ENCODE measurements around the gene ALPL.
A peak's percentile ranks its signal among the peaks of the same experiment; 100 is the strongest.

- TF ChIP-seq CTCF (conservative IDR thresholded peaks at IDR 0.05 in 1 of 2, IDR thresholded peaks at IDR 0.05 in 1 of 2; ENCODE audit: extremely low read depth in 1 of 2, insufficient read depth in 1 of 2, low read depth in 1 of 2, low read length in 2 of 2), result peak; percentile 15 to 23
- TF ChIP-seq EZH2 (IDR thresholded peaks at IDR 0.05; ENCODE audit: borderline replicate concordance, low read length), result no peak
These were observed 40.6 kb upstream of the ALPL start for GRCh38 chr1:21468599-21468998.

All from mammary epithelial cell (primary cell).